Kidney (tissue), 14 donors: ENCODE measurements around the gene JARID2. TPM values are rescaled to one million over a fixed set of nuclear protein-coding genes. Genes with fewer than 3 reads are reported as not detected.

Experiments used
- DNase-seq, 5 donors: peaks; one replicate each; pipeline ENCODE4 v3.0.0-alpha.2; 2013 to 2020
- FAIRE-seq: peaks from 2 replicates; lab custom pipeline; 2012; peaks lifted over from hg19 to GRCh38; lab: Jason Lieb, UNC
- H3K27ac ChIP-seq, 2 donors: one replicate each; pipeline ENCODE4 v1.7.0; 2013; ENCODE audit warnings: low read depth in 2 of 2, low read length in 2 of 2, inconsistent platforms in 1 of 2
- H3K27me3 ChIP-seq: one replicate; pipeline ENCODE4 v1.7.1; 2013; ENCODE audit warnings: low read length, inconsistent platforms; ENCODE audit not compliant: control insufficient read depth, insufficient read depth
- H3K36me3 ChIP-seq, 3 donors: one replicate each; pipeline versions ENCODE4 v1.7.0 to v1.7.1; 2013; ENCODE audit warnings: low read length in 3 of 3, control low read depth in 1 of 3, inconsistent platforms in 1 of 3; ENCODE audit not compliant: insufficient read depth in 3 of 3, control insufficient read depth in 2 of 3
- H3K4me1 ChIP-seq, 3 donors: one replicate each; pipeline versions ENCODE4 v1.7.0 to v1.7.1; 2013; ENCODE audit warnings: low read length in 3 of 3, inconsistent platforms in 1 of 3, low read depth in 1 of 3; ENCODE audit not compliant: control insufficient read depth in 2 of 3, insufficient read depth in 2 of 3
- H3K4me3 ChIP-seq, 3 donors: one replicate each; pipeline versions ENCODE4 v1.7.0 to v1.8.1; 2013; ENCODE audit warnings: low read length in 3 of 3, control low read depth in 1 of 3, inconsistent platforms in 1 of 3
- H3K9ac ChIP-seq, 3 donors: one replicate each; pipeline versions ENCODE4 v1.7.0 to v1.7.1; 2013; ENCODE audit warnings: low read length in 3 of 3, control low read depth in 1 of 3, inconsistent platforms in 1 of 3
- H3K9me3 ChIP-seq, 3 donors: one replicate each; pipeline versions ENCODE4 v1.7.0 to v1.7.1; 2013; ENCODE audit warnings: low read length in 3 of 3, control low read depth in 1 of 3, inconsistent platforms in 1 of 3; ENCODE audit not compliant: control insufficient read depth in 2 of 3, insufficient read depth in 1 of 3
- intact Hi-C: fragments of 100-400 bp; cut with DNase I; formaldehyde crosslinking; loops from one replicate; pipeline ENCODE4 v1.11.1; 2022
- polyA plus RNA-seq: library from polyadenylated mRNA; stranded (reverse); fragments of 350-450 nt; fragmentation: Illumina TruSeq; extraction: RNeasy Lipid Tissue Mini Kit (QIAGEN cat#74804); gene quantifications from one replicate; pipeline ENCODE4 v1.2.3, GENCODE V29; 2014; ENCODE audit warnings: low read depth, low replicate concordance; ENCODE audit not compliant: insufficient read depth
- total RNA-seq: library from RNA; stranded (reverse); fragmentation: NEBNext Ultra II Directional; extraction: Animal tissue kit (Norgen Biotek cat#: 25700); gene quantifications from one replicate; pipeline ENCODE4 v1.2.1, GENCODE V29; 2021
- TF ChIP-seq, protein P1 (sequence below): IDR thresholded peaks from 3 replicates; pipeline ENCODE4 v1.5.1; 2012; ENCODE audit warnings: mild to moderate bottlenecking, moderate library complexity, borderline replicate concordance; ENCODE audit not compliant: insufficient read depth; ENCODE audit errors: extremely low read depth
- donor health status: control.
- donor health status: control.
- donor health status: control.
- donor health status: control.
- donor health status: control.
- donor health status: DM: yes; HTN: yes; CAD: no.
- donor health status: Normal renal cell carcinoma (clear cell type).

Gene JARID2
- total and polyA plus RNA-seq, 2 donors from 2014 or later: 1.8 to 12.3 TPM

DNA sequence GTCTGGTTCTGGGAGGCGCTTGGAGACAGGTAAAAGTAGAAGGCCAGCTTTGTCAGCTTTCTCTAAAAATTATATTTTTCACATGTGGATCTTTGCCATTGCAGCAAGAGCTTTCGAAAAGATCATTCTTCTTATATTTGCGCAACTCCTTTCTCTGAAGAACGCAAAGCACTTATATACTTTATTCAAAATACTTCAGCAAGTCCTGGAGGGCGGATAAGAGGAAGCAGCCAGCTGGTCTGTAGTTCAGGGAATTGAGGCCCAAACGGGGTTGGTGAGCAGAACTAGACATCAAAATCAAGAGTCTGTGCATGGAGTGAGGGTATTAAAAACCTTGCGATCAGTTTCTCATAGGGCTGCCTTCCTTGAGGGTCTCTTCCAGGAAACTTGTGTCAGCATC is 234.7 kb downstream of the JARID2 start:
- Histone ChIP-seq H3K9ac (no peak overlapping the region), H3K4me3 (no peak overlapping the region), H3K9me3 (no peaks in the 10 kb centered on the region), H3K4me1 (peaks cover 9 to 24% (median 22%) of the 10 kb centered on the region in 3 donors), H3K27me3 (no peaks in the 10 kb centered on the region), H3K36me3 (no peaks in the 10 kb centered on the region), H3K27ac (no peak overlapping the region)
- TF ChIP-seq, protein P1, sequence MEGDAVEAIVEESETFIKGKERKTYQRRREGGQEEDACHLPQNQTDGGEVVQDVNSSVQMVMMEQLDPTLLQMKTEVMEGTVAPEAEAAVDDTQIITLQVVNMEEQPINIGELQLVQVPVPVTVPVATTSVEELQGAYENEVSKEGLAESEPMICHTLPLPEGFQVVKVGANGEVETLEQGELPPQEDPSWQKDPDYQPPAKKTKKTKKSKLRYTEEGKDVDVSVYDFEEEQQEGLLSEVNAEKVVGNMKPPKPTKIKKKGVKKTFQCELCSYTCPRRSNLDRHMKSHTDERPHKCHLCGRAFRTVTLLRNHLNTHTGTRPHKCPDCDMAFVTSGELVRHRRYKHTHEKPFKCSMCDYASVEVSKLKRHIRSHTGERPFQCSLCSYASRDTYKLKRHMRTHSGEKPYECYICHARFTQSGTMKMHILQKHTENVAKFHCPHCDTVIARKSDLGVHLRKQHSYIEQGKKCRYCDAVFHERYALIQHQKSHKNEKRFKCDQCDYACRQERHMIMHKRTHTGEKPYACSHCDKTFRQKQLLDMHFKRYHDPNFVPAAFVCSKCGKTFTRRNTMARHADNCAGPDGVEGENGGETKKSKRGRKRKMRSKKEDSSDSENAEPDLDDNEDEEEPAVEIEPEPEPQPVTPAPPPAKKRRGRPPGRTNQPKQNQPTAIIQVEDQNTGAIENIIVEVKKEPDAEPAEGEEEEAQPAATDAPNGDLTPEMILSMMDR: no peak
- no peak for FAIRE-seq
- intact Hi-C loops: no loop called here
- DNase-seq: no peak

- DNase-seq: peak in 4 of 5 donors; percentile 66 to 83 (median 75)
- intact Hi-C loops: no loop called here
- FAIRE-seq: no peak
- Histone ChIP-seq H3K4me3 (no peak overlapping the region), H3K9ac (no peak overlapping the region), H3K9me3 (no peaks in the 10 kb centered on the region), H3K27ac (no peak overlapping the region), H3K36me3 (no peaks in the 10 kb centered on the region), H3K27me3 (no peaks in the 10 kb centered on the region), H3K4me1 (peaks cover 4 to 16% (median 15%) of the 10 kb centered on the region in 3 donors)
- TF ChIP-seq, protein P1: no peak
These were observed 235.8 kb downstream of the JARID2 start for GRCh38 chr6:15481390-15482291.

DNA sequence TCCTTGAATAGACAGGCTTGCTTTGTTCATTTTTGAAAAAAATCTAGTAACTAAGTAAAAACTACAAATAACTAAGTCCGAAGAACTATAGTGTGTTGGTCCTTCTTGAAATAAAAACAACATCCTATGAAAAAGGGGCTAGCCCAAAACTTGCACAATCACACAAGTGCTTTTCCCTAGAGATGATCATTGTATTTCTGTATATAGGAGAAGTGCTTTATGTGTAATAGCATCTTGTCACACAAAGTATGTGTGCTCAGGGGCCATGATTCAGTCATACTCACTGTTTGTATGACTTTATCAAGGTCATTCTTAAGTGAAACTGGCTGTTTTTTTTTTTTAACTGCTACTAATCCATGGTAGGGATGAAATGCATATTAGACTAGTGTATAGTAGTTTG is 237.2 kb downstream of the JARID2 start:
- peaks cover 0 to 3% (median 2%) of the 10 kb centered on the region in 3 donors for H3K36me3 ChIP-seq
- DNase-seq: no peak
- H3K4me3 ChIP-seq: no peak overlapping the region
- intact Hi-C loops: no loop called here
- no peak overlapping the region for H3K9ac ChIP-seq
- no peak for FAIRE-seq
- no peaks in the 10 kb centered on the region for H3K27me3 ChIP-seq
- H3K9me3 ChIP-seq: no peaks in the 10 kb centered on the region
- TF ChIP-seq, protein P1: no peak
- H3K4me1 ChIP-seq: peaks cover 2 to 9% (median 8%) of the 10 kb centered on the region in 3 donors
- no peak overlapping the region for H3K27ac ChIP-seq
